ENCODE measurements around the gene ZMIZ1.
"Not testable (repeated sequence)": the region's sequence is repeated elsewhere in the genome, so short reads cannot be mapped to it uniquely, and the experiment has no call there.

ZMIZ1 gene

DNA sequence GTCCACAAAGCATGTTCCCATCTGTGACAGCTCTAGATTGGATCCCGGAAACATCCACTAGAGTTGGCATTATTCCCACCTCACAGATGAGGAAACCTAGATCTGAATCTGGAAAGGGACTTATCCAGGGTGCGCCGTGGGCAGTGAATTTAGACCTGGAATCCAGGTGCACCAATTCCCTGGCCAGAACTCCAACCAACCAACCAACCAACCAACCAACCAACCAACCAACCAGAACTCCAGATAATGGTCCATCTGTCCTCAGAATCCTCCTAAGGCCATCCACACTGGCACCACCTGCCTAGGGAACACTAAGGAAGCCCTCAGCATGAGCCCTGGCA lies 42.0 kb upstream of the ZMIZ1 start:
- no peaks in the 10 kb centered on the region for H3K36me3 Mint-ChIP-seq (ENCODE audit: low read depth)
- no peak overlapping the region for H3K4me3 Mint-ChIP-seq
- intact Hi-C loops (cut with micrococcal nuclease): no loop called here

DNA sequence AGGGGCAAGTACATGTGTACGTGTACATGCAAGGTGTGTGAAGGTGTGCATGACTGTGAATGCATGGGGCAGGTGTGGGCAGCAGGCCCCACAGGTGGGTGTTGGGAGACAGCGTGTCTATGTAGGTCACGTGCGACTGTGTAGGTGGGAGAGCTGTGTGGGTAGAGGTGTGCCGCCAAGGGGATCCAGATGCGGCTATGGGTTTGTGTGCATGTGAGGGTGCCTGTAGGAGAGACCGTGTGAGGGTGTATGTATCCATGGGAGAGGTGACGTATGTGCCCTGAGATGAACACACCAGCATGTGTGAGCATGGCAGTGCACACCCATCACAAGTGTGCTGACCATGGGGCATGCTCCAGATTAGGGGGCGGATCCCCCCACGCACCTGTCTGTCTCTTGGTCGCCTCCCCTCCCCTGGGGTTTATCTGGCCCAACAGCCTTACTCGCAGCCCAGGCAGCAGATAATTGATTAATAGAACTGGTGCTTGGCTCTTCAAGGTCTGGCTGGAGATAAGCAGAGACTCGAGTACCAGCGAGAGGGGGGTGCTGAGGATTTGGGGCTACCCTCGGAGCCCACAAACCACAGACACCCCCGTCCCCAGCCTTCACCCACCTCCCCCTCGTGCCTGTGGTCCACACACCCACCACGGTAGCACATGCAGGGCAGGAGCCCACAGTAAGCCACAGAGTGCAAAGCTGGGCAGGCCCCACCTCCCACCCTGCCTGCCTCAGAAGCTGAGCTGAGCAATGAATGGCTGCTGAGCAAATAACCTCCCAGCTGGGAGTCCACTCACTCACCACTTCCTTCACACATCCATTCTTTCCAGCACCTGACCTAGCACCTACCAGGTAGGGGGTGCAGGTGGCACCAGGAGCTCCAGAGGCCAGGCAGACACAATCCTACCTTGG lies 41.4 kb upstream of the ZMIZ1 start:
- H3K4me1 Mint-ChIP-seq (ENCODE audit: low read depth): peaks cover 5% of the 10 kb centered on the region
- H3K4me3 Mint-ChIP-seq: no peak overlapping the region
- peaks cover 19% of the 10 kb centered on the region for H3K27me3 Mint-ChIP-seq
- H3K9me3 Mint-ChIP-seq: no peaks in the 10 kb centered on the region
- intact Hi-C loops (cut with micrococcal nuclease): no loop called here
- H3K36me3 Mint-ChIP-seq (ENCODE audit: low read depth): no peaks in the 10 kb centered on the region
- H3K27ac Mint-ChIP-seq: no peak overlapping the region

More for the DNA sequence above, 42.0 kb upstream of the ZMIZ1 start:
- Mint-ChIP-seq H3K27ac (no peak overlapping the region), H3K27me3 (peaks cover 21% of the 10 kb centered on the region), H3K9me3 (no peaks in the 10 kb centered on the region), H3K4me1 (ENCODE audit: low read depth) (peaks cover 5% of the 10 kb centered on the region)

DNA sequence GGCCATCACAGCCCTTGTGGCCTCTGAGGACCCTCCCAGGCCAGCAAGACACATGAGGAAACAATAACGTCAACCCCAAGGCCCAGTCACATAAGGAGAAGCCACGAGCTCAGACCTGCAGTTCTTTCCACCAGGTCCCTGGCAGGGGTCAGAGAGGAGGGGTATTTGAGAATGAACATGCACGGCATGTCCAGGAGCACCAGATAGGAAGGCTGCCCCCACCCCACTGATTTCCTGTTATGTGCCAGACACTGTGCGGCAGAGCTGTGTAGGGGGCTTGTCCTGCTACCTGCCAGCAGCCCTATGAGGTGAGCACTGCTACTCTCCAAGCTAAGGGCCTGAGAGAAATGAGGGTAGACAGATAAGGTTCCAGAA lies 40.7 kb upstream of the ZMIZ1 start:
- intact Hi-C loops (cut with micrococcal nuclease): no loop called here
- no peaks in the 10 kb centered on the region for H3K4me1 Mint-ChIP-seq (ENCODE audit: low read depth)
- H3K9me3 Mint-ChIP-seq: no peaks in the 10 kb centered on the region
- H3K36me3 Mint-ChIP-seq (ENCODE audit: low read depth): no peaks in the 10 kb centered on the region
- H3K27me3 Mint-ChIP-seq: peaks cover 19% of the 10 kb centered on the region
- no peak overlapping the region for H3K27ac Mint-ChIP-seq
- H3K4me3 Mint-ChIP-seq: no peak overlapping the region

DNA sequence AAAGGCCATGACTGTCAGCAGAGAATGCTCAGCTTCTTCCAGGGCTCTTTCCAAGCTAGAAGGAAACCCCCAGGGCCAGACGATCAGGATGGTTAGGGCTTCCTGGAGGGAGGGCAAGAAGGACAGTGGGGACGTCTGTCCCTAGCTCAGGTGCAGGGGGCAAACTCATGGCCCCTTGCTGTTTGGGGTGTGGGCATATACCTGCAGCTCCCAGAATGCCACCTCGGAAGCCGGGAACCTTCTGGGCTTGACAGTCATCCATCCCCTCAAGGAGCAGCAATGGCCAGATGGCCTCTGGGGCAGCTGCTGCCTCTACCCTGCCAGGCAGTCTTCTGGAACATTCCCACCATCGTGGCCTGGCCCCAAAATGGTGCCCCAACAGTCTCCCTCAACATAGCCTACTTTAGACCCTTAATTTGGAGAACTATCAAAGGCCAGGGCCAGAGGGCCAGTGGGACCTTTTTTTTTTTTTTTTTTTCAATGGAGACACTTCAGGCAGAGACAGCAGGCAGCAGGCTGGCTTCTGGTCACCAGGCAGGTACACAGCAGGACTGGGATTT lies 40.2 kb upstream of the ZMIZ1 start:
- no peaks in the 10 kb centered on the region for H3K36me3 Mint-ChIP-seq (ENCODE audit: low read depth)
- intact Hi-C loops (cut with micrococcal nuclease): no loop called here
- H3K9me3 Mint-ChIP-seq: no peaks in the 10 kb centered on the region
- peaks cover 19% of the 10 kb centered on the region for H3K27me3 Mint-ChIP-seq
- H3K4me1 Mint-ChIP-seq (ENCODE audit: low read depth): no peaks in the 10 kb centered on the region
- H3K4me3 Mint-ChIP-seq: no peak overlapping the region
- H3K27ac Mint-ChIP-seq: no peak overlapping the region

DNA sequence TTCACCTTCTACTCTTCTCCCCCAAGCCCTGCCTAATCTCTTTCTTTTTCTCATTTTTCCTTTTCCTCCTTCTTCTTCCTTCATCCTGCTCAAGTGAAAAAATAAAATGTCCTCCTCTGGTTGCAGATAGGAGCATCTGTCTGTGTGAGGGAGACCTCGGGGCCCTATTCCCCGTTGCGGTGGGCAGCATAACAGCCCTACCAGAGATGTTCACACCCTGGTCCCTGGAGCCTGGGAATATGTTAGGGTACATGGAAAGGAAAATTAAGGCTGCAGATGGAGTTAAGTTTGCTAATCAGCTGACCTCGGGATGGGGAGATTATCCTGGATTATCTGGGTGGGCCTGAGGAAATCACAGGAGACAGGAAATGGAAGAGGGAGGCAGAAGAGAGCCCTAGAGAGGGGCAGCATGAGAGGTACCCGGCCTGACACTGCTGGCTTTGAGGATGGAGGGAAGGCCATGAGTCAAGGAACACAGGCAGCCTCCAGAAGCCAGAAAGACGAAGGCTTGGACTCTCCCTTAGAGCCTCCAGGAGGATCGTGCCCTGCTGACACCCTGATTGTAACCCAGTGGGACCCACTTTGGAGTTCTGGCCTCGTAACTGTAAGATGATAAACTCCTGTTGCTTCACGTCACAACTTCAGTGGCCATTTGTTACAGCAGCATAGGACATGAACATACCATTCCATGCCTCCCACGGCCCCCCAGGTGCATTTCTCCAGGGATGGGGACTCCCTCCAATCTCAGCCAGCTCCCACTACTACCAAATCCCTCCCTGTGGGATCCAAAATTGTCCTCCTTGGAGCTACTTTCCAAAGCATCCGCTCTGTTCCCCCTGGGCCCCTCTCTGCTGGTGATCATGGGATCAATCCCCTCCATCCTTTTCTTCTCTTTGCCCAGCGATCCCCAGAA lies 39.0 kb upstream of the ZMIZ1 start:
- Mint-ChIP-seq H3K27ac (no peak overlapping the region), H3K4me3 (no peak overlapping the region)

DNA sequence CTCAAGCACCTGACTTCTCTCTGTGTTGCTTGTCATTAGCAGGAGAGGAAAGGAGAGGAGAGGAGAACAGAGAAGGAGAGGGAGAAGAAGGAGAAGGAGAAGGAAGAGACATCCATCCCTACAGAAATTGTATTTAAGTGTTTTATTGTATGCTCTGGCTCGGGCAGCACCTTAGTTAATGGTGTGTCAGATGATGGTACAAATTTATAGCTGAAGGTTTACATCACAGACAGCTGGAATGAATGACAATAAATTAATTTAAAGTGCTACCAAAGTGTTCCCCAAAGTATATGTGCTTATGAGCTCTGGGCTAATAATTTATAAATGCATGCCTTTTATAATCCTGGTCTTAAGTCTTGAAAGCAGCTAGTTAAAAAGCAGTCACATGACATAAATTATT lies 38.1 kb upstream of the ZMIZ1 start:
- peaks cover 4% of the 10 kb centered on the region for H3K4me1 Mint-ChIP-seq (ENCODE audit: low read depth)

More for the DNA sequence above, 39.0 kb upstream of the ZMIZ1 start:
- H3K27me3 Mint-ChIP-seq: peaks cover 26% of the 10 kb centered on the region
- no peaks in the 10 kb centered on the region for H3K4me1 Mint-ChIP-seq (ENCODE audit: low read depth)
- intact Hi-C loops (cut with micrococcal nuclease): no loop called here
- H3K9me3 Mint-ChIP-seq: no peaks in the 10 kb centered on the region
- no peaks in the 10 kb centered on the region for H3K36me3 Mint-ChIP-seq (ENCODE audit: low read depth)

DNA sequence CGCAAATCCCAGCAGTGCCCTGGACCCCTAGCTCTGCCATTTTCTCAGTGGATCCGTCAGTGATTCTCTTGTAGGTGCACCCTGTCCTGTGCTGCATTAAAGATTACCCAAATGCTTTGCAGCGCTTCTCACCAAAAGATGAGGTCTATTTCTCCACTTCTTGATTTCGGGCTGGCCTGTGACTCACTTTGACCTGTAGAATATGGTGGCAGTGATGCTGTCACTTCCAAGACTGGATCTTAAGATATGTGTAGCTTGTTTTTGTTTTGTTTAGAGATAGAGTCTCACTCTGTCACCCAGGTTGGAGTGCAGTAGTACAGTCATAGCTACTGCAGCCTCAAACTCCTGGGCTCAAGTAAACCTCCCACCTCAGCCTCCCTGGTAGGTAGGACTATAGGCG lies 37.0 kb upstream of the ZMIZ1 start:
- Mint-ChIP-seq H3K4me3 (no peak overlapping the region), H3K27ac (no peak overlapping the region), H3K9me3 (no peaks in the 10 kb centered on the region), H3K36me3 (ENCODE audit: low read depth) (no peaks in the 10 kb centered on the region), H3K27me3 (peaks cover 30% of the 10 kb centered on the region), H3K4me1 (ENCODE audit: low read depth) (peaks cover 4% of the 10 kb centered on the region)
- intact Hi-C loops (cut with micrococcal nuclease): no loop called here

More for the DNA sequence above, 38.1 kb upstream of the ZMIZ1 start:
- peaks cover 30% of the 10 kb centered on the region for H3K27me3 Mint-ChIP-seq
- no peak overlapping the region for H3K27ac Mint-ChIP-seq
- no peaks in the 10 kb centered on the region for H3K9me3 Mint-ChIP-seq
- no peak overlapping the region for H3K4me3 Mint-ChIP-seq
- no peaks in the 10 kb centered on the region for H3K36me3 Mint-ChIP-seq (ENCODE audit: low read depth)
- intact Hi-C loops (cut with micrococcal nuclease): no loop called here

DNA sequence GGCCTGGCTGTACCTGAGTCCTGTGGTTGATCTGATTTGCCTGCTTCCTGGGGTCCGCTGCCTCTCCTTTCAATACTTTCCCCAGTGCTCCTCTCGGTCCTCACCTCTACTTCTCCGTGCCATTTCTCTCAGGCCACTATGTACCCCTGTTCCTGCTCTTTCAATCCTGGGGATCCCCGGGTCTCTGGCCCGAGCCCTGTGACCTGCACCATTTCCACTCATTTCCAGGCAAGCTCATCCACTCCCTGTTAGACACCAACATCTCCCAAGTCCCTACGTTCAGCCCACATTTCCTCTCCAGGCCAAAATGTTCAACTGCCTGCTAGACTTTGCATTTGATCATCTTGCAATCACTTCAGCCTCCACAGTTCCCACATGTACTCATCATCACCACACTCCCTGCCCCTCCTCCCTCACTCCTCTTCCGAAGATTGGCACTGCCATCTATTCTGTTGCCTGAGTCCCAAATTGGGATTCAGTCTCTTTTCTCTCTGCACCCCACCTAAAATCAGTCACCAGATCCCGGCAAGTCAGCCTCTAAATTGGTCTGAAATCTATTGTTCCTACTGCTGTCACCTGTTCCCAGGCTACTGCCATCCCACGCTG lies 34.4 kb upstream of the ZMIZ1 start:
- Mint-ChIP-seq H3K4me1 (ENCODE audit: low read depth) (peaks cover 4% of the 10 kb centered on the region), H3K27me3 (peaks cover 21% of the 10 kb centered on the region), H3K27ac (no peak overlapping the region), H3K9me3 (no peaks in the 10 kb centered on the region), H3K36me3 (ENCODE audit: low read depth) (no peaks in the 10 kb centered on the region), H3K4me3 (no peak overlapping the region)
- intact Hi-C loops (cut with micrococcal nuclease): no loop called here

DNA sequence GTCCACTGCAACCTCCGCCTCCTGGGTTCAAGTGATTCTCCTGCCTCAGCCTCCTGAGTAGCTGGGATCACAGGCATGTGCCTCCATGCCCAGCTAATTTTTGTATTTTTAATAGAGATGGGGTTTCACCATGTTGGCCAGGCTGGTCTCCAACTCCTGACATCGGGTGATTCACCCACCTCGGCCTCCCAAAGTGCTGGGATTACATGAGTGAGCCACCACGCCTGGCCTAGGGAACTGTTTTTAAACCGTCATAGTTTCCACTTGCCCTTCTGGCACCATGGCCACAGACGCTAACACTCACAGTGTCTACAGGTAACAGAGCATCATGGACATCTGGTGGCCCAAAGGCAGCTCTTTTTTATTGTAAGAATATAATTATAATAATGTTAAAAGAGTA lies 32.4 kb upstream of the ZMIZ1 start:
- H3K4me3 Mint-ChIP-seq; H3K9me3 Mint-ChIP-seq; H3K4me1 Mint-ChIP-seq (ENCODE audit: low read depth); H3K27ac Mint-ChIP-seq; H3K36me3 Mint-ChIP-seq (ENCODE audit: low read depth); intact Hi-C loops (cut with micrococcal nuclease): not testable (repeated sequence)
- peaks cover 19% of the 10 kb centered on the region for H3K27me3 Mint-ChIP-seq

DNA sequence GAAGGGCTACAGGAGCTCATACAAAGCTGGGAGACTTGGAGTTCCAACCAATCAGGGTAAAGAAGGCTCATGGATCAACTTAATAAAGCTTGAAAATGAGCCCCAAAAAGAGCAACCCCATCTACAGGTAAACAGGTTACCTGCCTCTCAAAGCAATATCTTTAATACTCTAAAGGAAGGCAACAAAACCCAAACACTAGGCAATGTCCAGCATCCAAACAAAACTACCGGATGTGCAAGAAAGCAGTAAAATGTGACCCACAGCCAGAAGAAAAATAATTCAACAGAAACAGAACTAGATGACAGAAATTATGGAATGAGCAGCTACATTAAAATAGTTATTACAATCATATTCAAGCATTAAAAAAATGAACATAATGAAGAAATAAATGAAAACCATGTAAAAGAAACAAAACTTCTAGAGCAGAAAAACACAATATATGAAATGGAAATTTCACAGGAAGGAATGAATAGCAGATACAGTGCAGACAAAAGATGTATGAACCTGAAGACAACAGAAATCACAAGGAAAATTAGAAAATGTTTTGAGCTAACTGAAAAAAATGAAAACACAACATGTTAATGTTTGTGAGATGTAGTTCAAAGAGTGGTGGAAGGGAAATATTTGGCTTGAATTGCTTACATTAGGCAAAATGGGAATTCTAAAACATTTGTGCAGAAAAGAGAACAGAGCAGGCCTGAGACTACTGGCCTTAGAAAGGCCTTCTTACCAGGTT lies 30.5 kb upstream of the ZMIZ1 start:
- Mint-ChIP-seq H3K4me3 (no peak overlapping the region), H3K4me1 (ENCODE audit: low read depth) (peaks cover 9% of the 10 kb centered on the region), H3K27ac (no peak overlapping the region), H3K36me3 (ENCODE audit: low read depth) (no peaks in the 10 kb centered on the region), H3K27me3 (peaks cover 27% of the 10 kb centered on the region), H3K9me3 (no peaks in the 10 kb centered on the region)
- intact Hi-C loops (cut with micrococcal nuclease): no loop called here

DNA sequence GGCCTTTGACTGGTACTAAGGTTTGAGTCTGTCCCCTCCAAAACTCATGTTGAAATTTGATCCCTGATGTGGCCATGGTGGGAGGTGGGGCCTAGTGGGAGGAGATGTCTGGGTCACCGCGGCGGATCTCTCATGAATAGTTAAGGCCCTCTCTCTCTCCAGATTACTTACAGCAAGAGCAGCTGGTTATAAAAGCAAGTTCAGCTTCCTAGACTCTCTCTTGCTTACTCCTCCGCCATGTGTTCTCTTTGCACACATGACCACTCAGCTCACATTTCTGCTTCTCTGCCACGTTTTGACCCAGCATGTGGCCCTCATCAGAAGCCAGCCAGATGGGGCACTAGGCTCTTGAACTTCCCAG lies 29.9 kb upstream of the ZMIZ1 start:
- peaks cover 27% of the 10 kb centered on the region for H3K27me3 Mint-ChIP-seq
- H3K4me3 Mint-ChIP-seq: no peak overlapping the region
- H3K36me3 Mint-ChIP-seq (ENCODE audit: low read depth): no peaks in the 10 kb centered on the region
- H3K9me3 Mint-ChIP-seq: no peaks in the 10 kb centered on the region
- H3K27ac Mint-ChIP-seq: no peak overlapping the region
- intact Hi-C loops (cut with micrococcal nuclease): no loop called here
- peaks cover 9% of the 10 kb centered on the region for H3K4me1 Mint-ChIP-seq (ENCODE audit: low read depth)

DNA sequence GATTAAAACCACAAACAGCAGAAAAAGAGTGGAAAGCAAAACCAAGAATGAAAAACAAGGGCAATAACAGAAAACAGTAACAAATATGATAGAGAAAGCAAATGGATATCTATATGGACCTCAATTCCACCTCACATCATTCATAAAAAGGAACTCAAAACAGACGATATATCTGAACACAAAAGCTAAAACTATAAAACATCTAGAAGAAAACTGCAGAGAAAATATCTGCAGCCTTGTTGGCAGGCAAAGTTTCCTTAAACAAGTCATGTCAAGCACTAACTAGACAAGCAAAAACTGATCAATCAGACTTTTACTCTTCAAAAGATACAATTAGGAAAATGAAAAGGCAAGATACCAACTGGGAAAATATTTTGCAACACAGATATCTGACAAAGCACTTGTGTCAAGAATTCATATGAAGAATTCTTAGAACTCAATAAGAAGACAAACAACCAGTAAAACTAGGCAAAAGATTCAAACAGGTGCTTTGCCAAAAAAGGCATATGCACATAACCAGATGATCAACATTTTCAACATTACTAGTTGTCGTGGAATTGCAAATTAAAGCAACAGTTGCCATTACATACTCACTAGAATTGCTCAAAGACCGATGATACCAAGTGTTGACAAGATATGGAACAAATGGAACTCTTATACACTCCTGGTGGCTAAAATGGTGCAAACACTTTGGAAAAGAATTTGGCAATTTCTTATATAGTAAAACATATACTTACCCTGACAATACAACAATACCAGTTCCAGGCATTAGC lies 25.9 kb upstream of the ZMIZ1 start:
- H3K27me3 Mint-ChIP-seq: peaks cover 16% of the 10 kb centered on the region
- no peak overlapping the region for H3K4me3 Mint-ChIP-seq
- H3K4me1 Mint-ChIP-seq (ENCODE audit: low read depth): peaks cover 39% of the 10 kb centered on the region
- H3K9me3 Mint-ChIP-seq: no peaks in the 10 kb centered on the region
- H3K36me3 Mint-ChIP-seq (ENCODE audit: low read depth): no peaks in the 10 kb centered on the region
- intact Hi-C loops (cut with micrococcal nuclease): no loop called here
- H3K27ac Mint-ChIP-seq: no peak overlapping the region

Measured in dendritic cell treated with granulocyte-macrophage colony-stimulating factor and Interleukin-4, amounts not matched to agents 40 ng/mL and 50 ng/mL, for 4 days (primary cell).